NCI-H524 treated with DMSO at 0.1 percent for 48 hours (cell line): ENCODE measurements around the gene ALOX5AP.
A peak's percentile ranks its signal among the peaks of the same experiment; 100 is the strongest.

Source experiments
- DNase-seq: peaks from one replicate; lab custom pipeline; 2025; lab: John Stamatoyannopoulos, UW

The ALOX5AP gene

DNA sequence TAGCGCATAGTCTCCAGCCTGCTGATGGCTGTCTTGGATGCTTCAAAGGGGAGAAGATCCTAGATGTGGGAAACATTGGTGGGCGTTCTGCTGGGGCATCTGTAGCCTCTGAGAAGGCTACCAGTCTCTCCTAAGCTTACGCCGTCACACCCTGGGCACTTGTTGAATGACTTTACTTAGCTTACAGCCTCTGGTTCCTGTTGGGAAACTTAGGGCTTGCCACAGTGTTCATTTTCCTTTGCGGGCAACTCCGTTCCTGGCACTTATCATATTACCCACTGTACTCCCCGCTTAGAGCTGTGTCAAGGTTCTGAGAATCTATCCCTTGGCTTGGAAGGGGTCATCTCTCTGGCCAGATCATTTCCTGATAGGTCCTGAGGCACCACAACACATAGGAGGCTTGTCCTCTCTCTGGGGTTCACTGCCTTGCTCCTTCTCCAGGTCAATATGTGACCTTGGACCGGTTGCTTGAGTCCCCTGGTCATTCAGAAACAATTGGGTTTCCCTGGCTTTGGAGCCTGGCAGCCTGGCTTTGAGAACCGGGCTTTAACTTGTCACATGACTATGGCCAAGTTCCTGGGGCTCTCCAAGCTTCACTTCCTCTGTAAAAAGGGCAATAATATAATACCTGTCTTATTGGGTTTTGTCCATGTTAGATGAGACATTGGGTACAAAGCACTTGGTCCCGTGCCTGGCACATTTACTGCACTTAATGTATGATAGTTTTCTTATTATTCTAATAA, 20.5 kb upstream of the ALOX5AP start:
- no peak for DNase-seq

DNA sequence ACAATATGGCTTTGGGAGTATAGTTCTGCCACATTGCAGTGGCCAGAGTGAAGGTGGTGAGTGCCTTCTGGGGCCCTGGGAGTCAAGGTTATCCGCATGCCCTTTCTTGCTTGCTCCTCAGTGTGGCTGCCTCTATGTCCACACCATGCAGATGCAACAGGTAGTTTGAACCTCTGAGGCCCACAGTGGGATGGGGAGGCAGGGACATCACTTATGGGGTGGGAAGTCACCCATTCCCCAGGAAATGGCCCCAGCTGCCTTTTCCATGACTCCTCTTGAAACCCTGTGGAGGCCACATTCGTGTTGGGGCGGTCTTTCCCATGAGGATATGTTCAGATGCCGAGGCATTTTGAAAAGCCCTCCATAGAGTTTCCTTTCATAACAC, 20.0 kb upstream of the ALOX5AP start:
- no peak for DNase-seq

DNA sequence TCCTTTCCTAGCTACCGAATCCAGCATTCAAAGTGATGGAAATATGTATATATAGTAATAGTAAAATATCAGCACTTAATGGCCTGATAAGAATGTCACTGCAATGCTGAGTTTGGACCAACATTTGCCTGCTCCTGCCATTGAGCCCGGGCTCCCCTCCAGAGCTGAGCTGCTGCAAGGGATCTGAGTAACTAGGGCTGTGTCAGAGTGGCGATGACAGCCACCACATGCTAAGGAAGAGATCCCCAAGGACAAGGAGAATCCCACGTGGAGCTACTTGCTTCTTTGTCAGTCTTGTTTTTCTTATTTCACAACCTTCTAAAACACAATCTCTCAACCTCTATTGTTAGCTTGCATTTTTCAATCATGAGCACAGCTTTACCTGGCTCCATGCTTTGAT, 19.5 kb upstream of the ALOX5AP start:
- no peak for DNase-seq

DNA sequence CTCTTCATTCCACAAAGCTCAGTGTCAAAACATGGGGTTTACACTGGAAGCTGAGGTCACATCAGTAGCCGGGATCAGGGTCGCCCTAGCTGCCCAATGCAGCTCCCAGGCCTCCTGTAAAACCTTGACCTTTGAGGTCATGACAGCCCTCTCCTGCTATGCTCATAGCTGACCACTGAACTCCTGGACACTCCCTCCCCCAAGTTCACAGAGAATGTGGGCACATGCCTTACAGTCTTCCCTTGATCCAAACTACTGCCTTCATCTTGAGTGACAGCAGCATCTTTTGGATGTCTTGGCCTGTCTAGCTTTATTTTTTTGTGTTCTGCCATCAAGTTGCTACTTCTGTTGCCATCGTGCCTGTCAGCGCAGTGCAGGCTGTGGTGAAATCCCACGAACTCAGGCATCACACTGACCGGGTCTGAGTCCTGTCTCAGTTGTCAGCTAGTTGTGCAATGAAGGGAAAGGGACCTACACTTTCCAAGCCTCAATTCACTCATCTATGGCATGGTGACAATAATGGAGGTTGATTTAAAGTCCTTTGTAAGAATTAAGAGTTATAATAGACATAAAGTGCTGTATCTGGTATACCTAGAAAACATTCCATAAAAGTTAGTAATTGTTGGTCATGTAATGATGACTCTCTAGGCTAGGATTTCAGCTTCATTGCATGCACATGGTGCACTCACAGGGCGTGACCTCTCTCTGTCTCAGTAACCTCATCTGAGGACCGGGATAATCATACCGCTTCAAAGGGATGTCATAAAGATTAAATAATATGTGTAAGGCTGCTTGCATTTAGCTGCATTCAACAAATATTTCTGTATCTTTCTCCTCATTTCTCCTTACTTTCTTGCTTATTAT, 16.4 kb upstream of the ALOX5AP start:
- no peak for DNase-seq

DNA sequence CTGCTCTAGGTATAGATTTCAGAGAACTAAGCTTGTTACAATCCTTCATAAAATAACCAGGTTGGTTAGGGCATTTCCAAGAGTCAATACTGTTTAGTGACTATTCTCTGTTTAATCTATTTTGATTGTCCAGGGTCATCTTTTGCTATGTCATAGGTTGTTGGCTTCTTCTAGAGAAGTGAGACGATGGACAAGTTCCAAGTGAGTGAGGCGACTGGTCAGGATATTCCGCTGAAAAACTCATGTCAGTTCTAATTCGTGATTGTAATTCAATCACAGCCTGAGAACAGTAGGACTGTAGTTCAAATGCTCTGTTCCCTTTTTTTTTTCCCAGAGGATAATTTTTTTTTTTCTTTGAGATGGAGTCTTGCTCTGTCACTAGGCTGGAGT, 15.8 kb upstream of the ALOX5AP start:
- no peak for DNase-seq

DNA sequence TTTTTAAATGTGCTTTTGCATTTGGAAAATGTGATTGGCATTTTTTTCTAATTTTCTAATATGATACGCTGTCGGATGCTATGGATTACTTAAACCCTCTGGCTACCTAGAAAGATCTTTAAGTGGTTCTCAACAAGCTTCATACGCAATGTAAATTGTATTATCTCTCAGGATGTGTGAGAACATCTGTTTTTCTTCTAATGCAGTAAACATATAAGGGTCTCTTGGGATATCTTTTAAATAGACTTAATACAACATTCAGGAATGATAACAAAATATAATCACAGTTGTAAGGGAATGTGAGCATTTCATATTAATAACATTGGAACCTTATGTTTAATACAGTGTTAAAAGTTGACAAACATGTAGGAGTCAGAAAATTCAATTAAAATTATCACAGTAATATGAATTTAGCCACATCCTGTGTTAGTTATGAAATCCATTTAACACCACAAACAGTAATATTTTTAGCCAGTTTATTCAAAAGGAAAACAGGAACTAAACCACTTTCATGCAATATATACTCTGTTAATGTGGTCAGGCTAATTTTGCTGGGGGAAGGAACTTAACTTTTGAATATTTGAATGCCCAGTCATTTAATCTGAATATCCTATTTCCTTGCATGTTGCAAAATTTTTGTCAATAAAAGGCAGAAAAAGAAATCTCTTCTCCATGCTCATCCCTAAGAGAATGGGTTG, 15.0 kb upstream of the ALOX5AP start:
- peak; percentile 48 for DNase-seq

DNA sequence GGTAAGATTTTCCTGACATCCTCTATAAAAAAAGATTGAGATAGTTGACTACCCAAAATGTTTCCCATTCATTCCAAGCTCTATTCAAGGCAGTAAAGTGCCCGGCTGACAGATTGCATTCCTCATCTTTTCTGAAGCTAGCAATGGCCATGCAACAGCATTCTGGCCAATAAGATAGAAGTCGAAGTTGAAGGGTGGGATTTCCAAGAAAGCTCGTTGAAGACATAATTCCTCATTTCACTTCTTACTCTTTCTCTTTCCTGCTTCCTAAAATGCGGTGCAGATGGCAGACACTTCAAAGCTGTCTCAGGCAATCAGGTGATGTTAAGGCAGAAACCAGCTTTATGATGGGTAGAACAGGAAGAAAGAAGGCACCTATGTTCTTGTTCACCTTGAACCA, 13.4 kb upstream of the ALOX5AP start:
- peak; percentile 31 for DNase-seq

DNA sequence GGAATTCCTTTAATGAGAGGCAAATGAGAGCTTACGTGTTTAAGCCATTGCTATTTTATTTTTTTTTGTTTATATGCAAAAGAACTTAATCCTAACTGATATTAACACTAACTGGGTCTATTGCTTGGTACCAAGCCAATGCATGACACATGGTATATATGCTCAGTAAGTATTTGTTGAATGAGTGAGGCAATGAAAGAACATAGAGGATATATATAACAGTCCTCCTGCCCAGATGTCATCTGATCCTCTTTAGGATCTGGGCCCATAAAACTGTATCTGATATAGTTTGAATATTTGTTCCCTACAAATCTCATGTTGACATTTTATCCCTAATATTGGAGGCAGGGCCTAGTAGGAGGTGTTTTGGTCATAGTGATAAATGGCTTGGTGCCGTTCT, 13.0 kb upstream of the ALOX5AP start:
- DNase-seq, result peak; percentile 42

DNA sequence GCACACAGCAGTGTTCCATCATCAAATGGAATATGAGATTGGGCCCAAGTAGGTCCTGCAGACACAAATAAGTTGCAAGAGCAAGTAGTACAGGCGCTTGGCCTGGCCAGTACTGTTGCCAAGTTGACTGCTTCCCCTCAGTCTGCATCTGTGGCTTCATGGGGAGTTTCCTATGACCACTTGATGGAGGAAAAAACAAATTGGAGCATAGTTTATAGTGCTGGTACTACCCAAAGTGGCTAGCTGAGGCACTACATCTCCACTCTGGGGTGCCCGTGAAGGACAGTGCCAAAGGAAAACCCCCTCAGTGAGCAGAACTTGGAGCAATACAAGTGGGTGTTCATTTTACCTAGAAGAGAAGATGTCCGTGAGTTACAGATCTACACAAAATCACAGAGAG, 10.6 kb upstream of the ALOX5AP start:
- DNase-seq, result no peak

DNA sequence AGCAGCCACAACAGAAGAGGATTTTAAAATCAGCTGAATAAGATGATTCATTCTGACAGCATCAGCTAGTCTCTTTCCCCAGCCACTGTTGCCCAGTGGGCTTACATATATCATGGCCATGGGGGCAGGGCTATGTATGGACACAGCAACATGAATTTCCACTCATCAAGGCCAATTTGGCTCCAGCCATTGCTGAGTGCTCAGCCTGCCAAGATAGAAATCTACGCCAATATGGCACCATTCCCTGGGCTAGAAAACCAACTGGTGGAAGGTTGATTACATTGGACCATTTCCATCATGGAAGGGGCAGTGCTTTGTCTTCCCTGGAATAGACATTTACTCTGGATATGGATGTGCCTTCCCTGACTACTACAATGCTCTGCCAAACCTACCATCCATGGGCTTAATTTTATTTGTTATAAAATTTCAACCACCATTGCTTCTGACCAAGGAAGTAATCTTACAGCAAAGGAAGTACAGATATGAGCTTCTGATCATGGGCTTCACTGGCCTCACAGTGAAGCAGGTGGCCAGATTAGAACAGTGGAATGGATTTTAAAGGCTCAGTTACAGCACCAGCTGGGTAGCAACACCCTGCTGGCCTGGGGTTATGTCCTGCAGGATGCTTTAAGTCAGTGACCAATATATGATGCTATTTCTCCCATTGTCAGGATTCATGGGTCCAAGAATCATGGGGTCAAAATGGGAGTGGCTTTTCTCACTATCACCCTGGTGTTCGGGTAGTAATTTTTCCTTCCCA, 9.8 kb upstream of the ALOX5AP start:
- peak; percentile 29 for DNase-seq

DNA sequence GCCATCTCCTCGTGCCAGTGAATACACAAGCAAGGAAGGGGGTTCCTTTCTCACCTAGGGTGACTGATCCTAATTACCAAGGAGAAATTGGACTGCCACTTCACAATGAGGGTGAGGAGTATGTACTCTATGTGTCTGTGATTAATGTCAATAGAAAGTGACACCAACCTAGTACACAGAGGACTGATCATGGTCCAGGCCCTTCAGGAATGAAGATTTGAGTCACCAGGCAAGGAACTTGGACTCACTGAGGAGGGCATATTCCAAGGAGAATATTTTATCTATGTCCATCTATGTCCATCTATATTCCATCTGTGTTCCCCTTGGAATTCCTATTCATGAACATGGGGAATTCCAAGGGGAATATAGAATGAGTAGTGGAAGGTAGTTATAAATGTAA, 9.2 kb upstream of the ALOX5AP start:
- DNase-seq, result no peak

DNA sequence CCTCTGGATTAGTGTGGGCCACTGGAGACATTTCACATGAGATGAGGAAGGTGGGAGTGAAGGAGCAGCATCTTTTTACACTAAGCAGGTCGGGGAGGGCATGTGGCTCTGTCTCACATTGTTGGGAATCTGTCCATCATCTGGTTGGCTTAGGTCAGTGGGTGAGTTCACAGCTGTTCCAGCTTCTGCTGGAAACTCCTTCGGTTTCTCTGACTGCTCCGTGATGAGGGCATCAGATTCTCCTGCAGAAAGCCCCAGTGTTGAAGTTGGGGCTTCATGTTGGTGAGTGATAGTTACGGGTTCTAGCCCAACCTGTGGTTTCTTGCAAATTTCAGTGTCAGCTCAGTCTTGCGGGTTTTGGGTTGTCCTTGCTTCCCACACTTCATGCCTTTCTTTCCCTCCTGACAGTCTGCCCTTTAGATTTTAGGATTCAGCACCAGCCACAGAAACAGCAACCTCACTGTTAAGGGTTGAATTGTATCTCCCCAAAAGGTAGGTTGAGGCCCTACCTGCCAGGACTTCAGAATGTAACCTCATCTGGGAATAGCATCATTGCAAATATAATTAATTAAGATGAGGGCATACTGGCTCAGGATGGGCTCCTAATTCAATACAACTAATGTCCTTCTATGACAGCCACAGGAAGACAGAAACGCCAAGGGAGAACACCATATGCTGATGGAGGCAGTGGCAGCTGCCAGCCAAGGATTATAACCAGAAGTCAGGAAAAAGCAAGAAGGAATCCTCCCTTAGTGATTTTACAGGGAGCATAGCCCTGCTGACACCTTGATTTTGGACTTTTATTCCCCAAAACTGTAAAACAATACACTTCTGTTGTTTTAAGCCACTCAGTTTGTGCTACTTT, 7.6 kb upstream of the ALOX5AP start:
- peak; percentile 93 for DNase-seq

DNA sequence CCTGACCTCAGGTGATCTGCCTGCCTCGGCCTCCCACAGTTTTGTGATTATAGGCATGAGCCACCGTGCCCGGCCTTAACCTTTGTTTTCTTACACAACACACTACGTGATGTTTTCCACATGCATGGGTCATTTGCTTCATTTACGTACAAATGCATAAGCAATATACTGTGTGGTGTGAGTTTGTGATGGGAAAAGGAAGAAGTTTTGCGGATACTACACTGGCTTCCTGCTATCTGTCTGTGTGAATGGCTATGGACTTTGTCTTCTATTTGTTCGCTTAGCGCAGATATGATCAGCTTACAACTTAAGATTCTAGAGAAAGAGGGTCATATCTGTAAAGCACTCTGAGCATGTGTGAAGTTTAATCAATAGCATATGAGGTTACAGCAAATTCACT, 5.5 kb upstream of the ALOX5AP start:
- no peak for DNase-seq

DNA sequence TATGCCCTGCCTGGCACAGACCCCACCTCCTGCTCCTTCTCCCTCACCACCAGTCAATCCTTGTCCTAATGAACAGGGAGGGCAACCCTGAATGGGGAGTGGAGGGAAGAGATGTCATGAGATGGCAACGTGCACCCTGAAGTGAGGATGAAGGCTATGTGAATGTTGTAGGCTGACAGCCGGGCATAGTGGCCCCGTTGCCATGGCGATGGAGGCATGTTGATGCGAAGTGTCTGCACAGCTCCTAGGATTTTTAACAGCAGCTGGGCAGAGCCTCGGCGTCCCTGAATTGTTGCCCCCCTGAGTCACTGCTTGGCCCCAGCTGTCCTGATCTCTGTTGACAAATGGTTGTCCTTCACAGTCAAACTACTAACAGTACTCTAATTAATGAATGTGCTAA, 4.8 kb upstream of the ALOX5AP start:
- peak; percentile 93 for DNase-seq

DNA sequence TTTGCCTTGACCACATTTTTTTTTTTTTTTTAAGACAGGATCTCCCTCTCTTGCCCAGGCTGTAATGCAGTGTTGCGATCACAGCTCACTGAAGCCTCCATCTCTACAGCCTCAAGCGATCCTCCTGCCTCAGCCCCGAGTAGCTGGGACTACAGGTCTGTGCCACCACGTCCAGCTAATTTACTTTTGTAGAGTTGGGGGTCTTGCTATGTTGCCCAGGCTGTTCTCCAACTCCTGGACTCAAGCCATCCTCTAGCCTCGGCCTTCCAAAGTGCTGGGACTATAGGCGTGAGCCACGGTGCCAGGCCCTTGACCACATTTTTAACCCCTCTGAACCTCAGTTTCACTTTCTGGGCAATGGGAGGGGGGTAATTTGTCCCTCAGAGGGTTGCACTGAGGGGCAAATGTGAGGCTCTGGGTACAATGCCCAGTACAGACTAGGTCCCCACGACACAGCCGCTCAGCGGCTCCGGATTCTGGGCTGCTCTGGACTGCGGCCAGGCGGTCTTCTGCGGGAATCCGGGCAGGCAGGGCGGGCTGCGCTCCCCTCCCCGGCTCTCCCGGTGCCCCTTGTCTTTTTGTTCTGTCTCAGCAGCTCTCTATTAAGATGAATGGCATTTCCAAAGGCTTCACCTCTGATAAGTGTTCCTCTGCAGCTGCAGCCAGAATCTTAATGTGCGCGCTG, 3.8 kb upstream of the ALOX5AP start:
- DNase-seq, result no peak

DNA sequence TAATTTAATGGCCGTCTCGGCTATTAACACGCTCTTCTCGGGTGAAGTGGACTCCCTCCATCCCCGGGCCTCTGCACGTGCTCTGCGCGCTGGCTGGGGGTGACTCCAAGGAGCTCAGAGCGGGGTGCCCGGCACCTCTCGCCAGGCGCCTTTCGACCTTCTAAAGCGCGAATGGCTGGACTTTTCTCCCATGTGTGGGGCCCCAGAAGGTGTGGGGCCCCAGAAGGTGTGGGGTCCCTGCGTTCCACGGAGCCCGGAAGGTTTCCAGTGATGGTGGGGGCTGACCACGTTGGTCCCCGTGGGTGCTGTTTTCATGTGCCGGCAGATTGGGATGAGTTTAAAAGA, 3.3 kb upstream of the ALOX5AP start:
- no peak for DNase-seq

DNA sequence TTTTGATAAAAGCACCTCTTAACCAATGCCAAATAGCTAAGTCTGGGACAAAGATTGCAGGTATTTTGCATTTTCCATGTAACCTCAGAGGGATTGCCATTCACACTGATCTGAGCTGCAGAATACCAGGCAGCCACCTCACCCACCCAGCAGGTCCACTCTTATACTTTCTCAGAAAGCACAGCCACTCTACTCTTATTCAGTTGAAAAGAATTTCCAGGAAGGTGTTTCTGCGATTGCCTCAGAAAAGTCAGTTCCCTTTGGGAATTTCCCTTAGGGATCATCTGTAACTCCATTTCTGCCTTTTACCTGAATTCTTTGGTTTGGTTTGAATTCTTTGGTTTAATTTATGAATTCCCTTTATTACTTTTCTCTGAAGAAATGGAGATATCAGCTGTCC, 904 bp upstream of the ALOX5AP start:
- DNase-seq, result no peak

DNA sequence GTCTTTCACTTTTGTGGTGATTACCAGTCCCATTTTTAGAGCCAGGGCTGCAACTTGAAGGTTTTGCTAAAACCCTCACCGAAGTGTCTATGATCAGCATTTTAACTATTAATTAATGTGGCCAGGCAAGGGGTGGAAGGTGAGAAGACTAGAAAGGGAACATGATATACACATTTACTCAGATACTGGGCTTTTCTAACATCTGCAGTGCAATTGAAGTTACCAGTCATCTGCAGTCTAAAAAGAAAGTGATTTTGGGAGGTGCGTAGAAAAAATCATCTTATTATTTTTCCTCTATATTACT, 481 bp downstream of the ALOX5AP start:
- no peak for DNase-seq

DNA sequence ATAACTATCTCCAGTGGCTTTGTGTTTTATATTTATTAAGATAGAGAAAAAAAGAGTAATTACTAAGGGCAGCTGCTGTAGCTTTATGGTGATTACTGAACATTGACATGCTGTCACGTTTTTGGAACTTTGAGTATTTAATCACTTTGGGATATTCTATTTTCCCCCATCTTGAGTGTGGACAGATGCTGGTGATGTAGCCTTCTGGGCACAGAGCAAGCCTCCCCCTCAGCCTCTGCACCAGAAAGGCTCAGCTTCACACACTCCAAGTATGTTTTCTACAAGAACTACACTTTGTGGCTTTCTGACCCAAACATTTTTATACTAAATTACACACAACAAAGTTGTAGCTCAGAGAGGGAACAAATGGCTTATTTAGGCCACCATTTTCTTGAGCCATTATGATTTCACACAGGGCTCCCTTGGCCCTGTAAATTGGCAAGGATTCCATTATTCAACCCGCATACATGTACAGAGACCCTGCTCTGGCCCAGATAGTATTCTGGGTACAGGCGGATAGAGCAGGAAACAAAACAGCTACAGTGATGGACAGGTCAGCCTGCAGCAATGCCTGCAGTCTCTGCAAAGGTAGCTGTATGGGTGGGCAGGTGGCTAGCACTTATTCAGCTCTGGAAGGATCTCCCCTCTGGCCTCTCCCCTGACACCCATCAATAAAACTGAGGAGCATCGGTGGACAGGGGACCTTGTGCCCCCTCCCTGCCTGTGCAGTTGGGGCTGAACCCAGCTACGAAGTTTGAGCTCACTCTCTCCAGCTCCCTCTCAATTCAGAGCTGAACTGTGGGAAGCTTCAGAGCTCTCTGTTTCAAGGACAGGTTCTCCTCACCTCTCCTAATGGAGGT, 1.3 kb downstream of the ALOX5AP start:
- DNase-seq, result peak; percentile 40
